ENCODE data around the gene CEACAM6.
"Not testable (repeated sequence)": the region's sequence is repeated elsewhere in the genome, so short reads cannot be mapped to it uniquely, and the experiment has no call there.

CEACAM6 gene

DNA sequence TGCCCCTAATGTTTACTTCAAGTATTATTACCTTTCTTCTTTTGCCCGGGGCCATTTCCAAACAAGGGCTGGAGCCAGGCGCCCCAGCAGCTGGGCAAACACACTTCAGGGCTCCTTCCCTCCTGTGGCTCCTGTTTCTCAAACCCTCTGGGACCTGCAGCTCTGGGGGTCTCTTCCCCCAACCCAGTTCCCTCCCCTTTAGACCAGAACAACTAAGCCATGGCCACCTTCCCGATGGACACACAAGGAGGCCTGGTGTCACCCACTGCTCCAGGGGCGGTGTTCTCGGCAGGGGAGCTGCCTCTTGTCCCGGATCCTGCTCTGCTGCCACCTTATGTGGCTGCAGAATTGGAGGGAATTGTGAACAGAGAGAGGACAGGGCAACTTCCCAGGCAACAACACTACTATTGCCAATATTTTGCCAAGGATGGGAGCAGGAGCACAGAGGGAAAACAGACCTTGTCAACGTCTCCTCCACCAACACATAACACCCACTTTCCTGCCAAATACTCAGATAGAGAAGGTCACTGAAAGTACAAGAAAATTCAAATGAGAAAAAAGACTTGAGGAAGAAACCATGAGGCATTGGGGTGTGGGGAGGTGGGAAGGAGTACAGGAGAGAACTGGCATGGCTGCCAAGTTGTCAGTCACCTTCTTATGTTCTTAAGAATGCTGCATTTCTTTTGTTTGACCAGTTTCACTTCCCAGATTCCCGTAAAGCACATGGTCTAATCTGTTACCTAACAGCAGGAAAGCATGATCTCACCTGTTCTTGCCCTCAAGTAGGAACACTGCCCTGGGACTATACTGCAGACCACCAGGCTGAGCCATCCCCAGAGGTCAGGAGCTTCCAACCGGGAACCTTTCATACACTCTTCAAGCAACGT is 4.8 kb upstream of the CEACAM6 start:
- not testable (repeated sequence) for DNase-seq

DNA sequence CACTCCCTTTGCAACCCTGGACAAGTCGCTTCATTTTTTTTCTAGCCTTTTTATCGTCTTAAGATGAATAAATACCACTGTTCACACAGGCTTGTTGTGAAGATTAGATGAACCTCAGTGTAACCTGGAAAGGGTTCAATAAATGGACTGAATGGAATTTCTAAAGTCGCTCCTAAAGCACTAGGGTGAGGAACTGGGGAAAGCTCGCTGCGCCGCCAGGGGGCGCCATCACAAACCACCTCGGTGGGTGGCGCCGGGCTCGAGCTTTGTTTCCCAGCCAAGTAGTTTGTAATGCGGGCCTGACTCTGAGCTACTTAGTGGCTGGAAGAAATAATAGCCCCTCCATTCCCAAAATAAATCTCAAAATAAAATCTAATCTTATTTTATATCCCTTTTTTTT is 2.2 kb upstream of the CEACAM6 start:
- peak; percentile 84 for DNase-seq

DNA sequence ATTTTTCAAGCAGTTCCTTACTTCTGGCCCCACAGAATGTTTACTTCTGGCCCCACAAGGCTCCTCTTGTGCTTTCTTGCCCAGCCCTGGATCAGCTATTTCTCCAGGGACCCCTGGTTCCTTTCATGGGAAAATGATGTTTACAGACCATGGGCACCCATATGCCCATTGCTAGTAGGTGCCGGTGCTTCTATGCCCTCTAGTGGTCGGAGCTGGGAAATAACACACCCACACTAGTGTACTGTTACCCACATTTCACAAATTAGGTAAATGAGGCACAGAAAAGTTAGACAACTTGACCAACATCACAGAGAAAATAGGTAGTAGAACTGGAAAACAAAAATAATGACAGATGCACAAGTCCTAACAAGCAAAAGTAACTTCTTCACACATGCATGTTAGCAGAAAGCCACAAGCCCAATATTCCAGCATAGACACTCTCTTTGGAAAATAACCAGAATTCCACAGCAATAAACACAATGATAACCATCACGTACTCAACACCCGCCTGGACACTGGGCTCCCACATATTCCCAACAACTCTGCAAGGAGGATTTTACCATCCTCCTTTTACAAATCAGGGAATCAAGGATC is 1.3 kb upstream of the CEACAM6 start:
- peak; percentile 69 for DNase-seq

DNA sequence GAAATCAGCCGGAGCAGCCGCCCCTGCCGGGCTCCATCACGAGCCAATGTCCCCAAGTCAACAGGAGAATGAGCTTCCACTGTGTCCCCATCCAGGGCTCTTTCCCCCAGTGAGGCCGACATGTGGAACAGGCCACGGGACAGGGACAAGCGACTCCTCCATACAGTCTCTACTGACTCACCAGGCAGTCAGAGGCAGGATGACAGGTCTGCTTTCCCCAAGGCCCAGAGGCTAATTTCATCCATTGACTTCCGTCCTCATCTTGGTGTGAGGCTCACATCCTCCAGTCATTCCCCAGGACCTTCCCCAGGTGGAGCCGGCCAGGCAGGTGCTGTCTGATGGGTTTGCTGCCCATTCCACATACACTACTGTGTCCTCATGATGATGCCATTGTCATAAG is 3.5 kb downstream of the CEACAM6 start:
- DNase-seq: no peak

DNA sequence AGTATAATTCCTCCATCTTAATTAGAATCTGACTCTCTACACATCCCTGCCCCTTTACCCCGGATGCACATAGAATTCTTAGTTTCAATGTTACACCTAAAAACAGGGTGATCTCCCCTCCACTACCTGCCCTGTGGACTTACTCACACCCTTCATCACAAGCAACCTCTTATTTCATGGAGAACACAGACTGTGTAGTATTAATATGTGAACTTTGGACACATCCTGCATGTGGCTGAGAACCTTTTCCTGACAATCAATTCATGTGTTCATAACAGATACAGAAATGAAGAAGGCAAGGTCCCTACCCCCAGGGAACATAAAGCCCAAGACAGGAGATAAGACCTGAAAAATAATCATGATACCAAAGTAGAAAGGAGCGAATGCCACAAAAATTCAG is 11.8 kb downstream of the CEACAM6 start:
- DNase-seq: no peak

DNA sequence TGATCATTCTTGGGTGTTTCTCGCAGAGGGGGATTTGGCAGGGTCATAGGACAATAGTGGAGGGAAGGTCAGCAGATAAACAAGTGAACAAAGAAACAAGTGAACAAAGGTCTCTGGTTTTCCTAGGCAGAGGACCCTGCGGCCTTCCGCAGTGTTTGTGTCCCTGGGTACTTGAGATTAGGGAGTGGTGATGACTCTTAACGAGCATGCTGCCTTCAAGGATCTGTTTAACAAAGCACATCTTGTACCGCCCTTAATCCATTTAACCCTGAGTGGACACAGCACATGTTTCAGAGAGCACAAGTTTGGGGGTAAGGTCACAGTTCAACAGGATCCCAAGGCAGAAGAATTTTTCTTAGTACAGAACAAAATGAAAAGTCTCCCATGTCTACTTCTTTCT is 12.8 kb downstream of the CEACAM6 start:
- DNase-seq: not testable (repeated sequence)

DNA sequence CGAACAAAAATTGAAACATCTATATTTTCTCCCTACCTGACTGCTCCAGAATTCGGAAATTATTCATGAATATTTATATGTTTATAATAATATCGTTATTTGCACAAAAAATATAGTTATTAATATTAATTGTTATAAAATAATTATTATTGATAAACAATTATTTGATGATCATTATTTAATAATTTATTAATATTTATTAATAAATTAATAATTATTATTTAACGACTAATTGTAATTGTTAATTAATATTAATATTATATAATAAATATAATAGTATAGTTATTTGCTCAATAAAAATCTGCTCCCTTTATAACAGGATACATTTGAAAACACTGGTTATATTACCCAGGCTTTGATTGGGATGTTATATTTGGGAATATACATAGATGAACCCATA is 14.3 kb downstream of the CEACAM6 start:
- no peak for DNase-seq

DNA sequence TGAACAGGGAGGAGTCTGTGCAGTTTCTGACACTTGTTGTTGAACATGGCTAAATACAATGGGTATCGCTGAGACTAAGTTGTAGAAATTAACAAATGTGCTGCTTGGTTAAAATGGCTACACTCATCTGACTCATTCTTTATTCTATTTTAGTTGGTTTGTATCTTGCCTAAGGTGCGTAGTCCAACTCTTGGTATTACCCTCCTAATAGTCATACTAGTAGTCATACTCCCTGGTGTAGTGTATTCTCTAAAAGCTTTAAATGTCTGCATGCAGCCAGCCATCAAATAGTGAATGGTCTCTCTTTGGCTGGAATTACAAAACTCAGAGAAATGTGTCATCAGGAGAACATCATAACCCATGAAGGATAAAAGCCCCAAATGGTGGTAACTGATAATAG is 16.1 kb downstream of the CEACAM6 start:
- DNase-seq: no peak

DNA sequence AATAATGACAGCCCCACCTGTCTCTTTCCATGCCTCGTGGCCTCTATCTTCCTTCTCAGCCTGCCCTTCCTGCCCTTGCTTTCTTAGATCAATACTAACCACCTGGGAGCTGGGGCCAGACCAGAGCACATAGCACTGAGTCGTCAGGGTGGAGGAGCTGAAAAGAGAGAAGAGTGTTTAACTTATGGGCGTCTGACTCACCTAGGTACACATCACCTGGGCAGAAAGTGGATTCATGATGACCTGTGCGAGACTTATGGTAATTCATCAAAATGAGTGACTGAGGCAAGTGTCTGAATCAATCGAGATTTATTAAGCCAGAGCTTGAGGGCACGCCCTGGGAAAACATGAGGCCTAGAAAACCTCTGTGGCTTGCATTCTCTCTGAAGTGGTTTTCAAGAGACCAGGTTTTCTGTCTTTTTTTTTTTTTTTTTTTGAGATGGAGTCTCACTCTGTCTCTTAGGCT is 19.2 kb downstream of the CEACAM6 start:
- peak; percentile 36 for DNase-seq

DNA sequence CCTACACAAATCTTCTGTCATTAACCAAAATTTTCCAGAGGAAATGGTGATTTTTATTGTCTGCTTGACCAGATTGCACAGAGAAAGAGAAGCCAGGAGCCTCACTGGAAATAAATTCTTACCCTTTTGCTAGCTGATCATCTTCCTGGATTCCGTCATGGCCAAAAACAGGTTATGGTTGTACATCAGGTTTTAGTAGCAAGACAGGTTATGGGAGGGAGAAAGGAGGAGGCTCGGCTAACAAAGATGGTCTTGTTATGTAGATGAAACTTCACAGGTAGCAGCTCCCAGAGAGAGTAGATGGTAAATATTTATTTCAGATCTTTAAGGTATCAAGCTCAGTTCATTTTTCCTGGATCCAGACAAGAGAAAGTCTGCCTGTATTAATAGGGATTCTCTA is 21.4 kb downstream of the CEACAM6 start:
- DNase-seq: no peak

DNA sequence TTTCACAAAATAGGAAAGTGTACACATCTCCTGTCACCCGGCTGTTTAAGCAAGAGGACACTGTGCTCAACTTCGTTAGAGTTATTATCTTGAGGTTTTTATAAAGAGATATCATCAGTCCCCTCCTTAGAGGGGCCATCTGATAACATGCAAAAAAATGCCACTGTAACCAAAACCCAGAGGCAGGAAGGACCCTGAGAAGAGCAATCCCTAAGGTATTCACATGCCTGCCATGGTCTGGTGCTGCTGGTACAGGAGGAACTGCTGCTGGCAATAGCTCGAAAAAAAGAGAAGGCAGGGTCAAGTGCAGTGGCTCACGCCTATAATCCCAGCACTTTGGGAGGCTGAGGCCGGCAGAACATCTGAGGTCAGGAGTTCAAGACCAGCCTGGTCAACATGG is 28.3 kb downstream of the CEACAM6 start:
- DNase-seq: no peak

DNA sequence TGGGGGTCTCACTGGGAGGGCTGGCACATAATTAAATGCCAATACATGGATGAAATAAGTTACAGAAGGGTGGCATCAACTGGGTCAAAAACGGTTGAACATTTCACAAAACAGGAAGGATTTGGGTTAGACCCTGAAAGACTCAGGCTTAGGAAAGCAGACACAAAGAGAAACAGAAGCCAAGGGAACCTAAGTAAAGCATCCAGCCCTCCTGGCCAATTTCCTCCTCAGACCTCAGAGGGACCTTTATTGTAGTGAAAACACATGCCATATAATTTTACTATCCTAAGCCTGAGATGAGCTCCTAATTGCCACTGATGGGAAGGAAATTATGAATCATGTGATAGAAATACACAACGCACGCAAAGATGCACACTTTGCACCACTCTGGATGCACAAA is 29.0 kb downstream of the CEACAM6 start:
- DNase-seq: no peak

DNA sequence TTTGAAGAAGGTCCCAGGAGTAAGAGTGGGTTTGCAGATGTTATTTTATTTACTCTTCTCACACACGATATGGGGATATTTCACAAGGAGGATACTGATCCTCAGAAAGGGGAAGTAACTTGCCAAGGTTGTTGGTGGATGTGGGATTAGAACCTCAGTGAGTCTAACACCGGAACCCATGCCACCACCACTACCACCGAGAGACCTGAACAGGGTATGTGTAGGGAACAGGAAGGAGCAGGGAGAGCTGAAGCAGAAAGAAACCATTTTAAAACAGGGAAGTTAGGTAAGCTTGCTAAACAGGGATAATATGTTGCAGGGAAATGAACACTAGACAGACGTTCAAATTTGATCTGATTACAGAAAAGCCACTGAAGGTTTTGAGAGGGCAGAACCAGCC is 29.4 kb downstream of the CEACAM6 start:
- DNase-seq: no peak

DNA sequence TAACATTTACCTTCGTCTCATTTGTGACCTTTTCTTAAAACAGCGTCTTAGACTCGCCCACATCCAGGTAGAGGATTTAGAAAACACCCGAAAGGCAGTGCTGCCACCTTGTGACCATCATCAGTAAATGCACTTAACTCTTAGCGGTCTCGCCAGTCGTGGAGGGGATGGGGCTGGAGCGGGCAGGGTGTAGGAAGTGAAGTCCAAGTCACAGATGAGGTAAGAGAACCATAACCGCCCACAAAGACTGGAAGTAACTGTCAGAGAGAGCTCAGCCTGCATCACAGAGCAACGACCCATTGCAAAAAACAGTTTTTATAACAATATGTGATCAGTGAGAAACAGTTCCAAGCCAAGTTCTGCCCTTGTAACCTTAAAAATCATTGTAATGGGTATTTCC is 30.3 kb downstream of the CEACAM6 start:
- peak; percentile 73 for DNase-seq

DNA sequence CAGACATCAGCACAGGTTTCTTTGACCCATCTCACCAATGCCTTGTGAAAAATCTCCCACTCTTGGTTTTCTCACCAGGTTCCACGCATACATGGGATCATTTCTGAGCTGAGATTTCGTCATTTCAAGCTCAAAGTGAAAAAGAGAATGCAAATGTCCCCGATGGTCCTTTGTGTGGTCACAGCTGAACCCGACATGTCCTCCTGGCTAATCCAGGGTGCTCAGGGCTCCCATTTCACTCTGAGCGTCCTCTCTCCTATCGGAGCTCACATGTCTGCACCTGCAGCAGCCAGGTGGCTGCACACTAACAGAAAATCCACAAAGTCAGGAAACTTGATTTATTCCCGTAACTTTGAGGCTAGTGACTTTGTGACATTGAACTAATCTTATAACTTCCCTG is 31.7 kb downstream of the CEACAM6 start:
- DNase-seq: no peak

DNA sequence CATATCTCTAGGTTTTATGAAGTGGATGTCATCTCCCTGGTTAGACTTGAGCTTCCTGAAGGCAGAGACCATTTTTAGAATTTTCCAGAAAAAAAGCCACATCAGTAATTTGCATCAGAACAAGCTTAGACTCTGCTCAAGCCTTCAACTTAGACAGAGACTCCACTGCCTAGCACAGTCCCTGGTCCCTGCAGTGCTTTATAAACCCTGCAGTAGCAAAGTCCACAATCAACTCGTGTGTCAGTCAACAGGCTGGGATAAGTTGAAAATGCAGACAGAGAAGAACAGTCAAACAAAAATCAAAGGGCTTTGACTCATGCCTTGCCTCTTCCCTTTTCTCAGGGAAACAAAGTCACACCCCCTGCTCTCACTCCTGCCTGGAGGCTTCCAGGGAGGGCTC is 33.2 kb downstream of the CEACAM6 start:
- DNase-seq: not testable (repeated sequence)

DNA sequence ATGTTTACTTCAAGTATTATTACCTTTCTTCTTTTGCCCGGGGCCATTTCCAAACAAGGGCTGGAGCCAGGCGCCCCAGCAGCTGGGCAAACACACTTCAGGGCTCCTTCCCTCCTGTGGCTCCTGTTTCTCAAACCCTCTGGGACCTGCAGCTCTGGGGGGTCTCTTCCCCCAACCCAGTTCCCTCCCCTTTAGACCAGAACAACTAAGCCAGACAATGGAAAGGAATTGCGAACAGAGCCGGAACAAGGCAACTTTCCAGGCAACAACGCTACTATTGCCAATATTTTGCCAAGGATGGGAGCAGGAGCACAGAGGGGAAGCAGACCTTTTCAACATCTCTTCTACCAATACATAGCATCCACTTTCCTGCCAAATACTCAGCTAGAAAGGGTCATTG is 33.7 kb downstream of the CEACAM6 start:
- not testable (repeated sequence) for DNase-seq

DNA sequence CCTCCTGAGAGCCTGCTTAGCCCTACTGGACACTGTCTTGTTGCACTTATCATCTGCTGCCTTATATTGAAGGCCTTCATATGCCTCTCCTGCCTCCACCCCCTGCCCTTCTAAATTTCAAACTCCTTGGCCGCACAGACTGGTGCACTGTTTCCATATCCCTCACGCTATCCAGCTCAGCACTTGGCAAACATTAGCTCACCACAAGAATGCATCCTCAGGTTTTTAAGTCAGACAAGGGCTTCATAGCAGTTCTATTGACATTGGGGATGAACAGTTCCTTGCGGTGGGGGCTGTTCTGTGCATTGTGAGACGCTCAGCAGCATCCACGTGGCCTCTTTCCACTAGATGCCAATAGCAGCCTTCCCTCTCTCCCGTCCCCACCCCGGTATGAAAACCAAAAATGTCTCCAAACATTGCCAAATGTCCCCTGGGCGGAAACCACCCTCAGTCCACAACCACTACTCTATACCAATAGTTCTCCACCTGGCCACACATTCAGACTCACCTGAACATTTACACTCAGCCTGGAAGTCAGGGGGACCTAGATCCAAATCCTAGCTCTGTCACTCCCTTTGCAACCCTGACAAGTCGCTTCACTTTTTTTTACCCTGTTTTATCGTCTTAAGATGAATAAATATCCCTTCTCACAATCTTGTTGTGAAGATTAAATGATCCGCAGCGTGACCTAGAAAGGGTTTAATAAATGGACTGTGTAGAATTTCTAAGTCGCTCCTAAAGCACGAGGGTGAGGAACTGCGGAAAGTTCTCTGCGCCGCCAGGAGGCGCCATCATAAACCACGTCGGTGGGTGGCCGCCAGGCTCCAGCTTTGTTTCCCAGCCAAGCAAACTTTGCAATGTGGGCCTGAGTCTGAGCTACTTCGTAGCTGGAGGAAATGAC is 37.4 kb downstream of the CEACAM6 start:
- DNase-seq: peak; percentile 56

DNA sequence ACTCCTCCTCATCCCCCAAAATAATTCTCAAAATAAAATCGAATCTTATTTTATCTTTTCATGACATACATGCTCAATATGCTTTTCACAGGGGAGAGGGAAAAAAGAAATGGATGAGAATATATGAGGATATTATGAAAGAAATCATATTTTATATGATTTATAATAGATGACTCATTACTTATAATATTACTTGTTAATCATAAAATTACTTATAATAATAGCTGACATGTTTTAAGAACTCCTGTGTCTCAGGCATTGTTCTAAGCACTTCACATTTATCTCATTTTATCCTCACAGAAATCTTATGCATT is 38.0 kb downstream of the CEACAM6 start:
- DNase-seq: no peak

DNA sequence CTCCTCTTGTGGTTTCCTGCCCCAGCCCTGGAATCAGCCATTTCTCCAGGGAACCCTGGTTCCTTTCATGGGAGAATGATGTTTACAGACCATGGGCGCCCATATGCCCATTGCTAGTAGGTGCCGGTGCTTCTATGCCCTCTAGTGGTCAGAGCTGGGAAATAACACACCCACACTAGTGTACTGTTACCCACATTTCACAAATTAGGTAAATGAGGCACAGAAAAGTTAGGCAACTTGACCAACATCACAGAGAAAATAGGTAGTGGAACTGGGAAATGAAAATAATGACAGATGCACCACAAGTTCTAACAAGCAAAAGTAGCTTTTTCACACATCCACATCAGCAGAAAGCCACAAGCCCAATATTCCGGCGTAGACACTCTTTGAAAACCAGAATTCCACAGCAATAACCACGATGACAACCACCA is 39.7 kb downstream of the CEACAM6 start:
- peak; percentile 54 for DNase-seq

DNA sequence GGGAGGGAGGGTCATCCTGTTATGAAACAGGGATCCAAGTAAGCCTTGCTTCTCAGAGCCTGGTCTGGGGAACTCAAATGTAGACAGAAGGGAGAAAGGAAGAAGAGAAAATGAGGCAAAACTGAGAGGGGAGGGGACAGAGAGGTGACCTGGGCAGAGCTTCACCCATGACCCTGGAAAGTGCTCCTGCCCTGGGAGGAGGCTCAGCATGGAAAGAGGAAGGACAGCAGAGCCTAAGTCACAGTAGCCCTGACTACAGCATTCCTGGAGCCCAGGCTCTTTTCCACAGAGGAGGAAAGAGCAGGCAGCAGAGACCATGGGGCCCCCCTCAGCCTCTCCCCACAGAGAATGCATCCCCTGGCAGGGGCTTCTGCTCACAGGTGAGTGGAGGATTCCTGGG is 41.0 kb downstream of the CEACAM6 start, which contains the start of gene CEACAM3:
CEACAM3 (plus strand) TSS at position 226 of the 400 bp plus-strand sequence; CDS start at position 317, 91 bp downstream.
- no peak for DNase-seq

DNA sequence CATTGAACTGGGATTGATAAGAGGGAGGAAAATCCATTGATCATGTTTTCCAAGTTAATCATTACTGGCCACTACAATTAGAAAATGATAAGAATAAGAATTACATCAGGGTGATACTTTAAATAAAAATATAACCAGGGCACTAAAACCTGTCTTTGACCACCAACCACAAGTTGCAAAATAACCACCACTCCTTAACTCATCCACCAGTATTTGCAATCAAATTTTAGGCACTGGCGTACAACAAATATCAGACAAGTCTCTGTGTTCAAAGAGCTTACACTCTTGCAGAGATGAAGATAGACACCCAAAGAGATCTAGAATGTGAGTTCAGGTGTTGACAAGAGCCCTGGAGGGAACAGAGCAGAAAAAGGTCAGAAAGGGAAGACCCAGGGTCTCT is 41.6 kb downstream of the CEACAM6 start:
- DNase-seq: no peak

DNA sequence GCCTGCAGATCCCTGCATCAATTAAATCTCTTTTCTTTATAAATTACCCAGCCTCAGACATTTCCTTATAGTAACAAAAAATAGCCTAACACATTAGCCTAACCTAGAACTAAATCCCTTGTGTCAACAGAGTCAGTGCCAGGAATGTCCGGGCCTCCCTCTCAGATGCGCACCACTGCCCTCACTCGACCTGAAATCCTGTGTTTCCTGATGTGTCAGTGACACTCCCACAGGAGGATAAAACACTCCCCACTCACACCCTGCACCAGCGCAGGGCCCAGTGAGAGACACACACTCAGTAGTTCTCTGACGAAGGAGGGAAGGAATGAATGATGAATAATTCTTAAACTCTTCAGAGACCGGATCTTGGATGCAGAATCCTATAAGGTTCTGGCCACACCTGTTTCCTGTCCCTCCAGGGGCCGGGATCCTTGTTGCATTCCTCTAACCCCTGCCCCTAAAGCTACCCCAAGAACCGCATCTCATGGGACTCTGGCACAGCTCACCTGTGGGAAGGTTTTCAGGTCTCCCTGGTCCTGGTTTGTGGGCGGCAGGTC is 44.2 kb downstream of the CEACAM6 start:
- no peak for DNase-seq
